ENCODE data around the gene PANX3.

PANX3 gene

DNA sequence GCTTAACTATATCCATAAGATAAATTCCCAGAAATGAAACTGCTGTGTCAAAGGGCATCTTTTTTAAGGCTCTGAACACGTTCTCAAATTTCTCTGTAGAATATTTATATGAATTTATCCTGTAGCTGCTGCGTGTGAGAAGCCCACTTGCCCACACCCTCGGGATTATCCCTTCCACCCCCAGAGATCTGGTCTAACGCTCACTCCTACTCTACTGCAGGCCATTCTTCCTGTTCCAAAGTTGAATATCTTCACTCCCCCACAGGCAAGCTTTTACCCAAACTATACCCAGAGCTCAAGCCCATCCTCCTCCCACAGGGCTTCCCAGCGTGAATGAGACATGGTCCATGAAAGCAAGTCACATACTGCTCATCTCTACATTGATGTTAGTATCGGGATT, 37.4 kb downstream of the PANX3 start:
- no peak overlapping the region for H3K4me3 ChIP-seq
- H3K27ac ChIP-seq, result no peak overlapping the region

DNA sequence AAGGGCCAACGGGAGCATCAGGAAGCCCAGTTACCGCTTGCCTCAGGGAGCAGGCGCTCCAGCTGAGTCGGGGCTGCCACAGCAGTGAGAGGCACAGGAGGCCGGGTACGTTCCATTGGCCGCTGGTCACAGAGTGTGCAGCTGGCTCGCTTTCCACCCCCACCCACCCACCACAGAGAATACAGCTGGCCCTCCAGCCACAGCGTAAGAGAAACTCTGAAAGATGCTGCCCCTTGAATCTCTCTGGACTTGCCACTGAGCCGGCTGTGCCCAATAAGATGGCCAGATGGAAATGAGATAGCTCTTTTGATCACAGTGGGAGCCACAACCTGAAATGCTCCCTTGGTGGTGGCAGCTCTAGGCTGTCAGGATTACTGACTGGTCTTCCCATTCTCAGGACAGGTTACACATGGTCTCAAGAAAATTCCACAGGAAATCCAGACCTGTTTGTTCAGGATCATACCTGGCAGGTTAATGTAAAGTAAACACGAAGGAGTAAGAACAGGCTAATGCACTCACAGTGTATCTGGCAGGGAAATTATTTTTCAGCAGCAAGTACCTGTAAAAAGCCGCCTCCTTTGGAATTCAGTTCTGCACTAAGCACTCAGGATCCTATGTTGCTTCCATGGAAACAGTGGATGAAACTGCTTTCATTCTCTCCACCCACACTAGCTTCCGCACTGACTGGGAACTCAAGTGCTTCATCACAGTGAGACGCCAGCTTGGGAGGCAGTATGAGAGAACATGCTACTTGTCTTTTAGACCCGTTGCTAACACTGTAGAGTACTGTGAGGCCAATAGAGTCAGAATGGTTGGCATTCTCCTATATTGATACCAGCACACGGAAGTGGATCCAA, 45.8 kb downstream of the PANX3 start:
- Histone ChIP-seq H3K4me3 (no peak overlapping the region), H3K27ac (no peak overlapping the region)

DNA sequence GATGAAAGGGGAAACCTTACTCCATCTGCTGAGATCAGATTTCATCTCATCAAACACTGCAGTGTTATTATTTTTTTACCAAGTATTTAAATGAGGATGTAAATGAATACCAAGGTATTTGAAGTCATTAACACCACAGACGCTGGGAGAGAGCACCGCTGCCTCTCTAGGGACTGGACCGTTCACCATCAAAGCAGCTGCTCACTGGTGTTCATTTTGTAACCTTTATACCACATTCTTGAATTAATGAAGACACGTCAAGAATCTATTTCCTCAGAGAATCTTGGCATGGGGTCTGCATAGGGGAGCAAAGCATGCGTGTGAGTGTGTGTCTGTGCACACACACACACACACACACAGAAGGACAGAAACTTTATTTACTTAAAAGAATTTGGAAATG, 46.7 kb downstream of the PANX3 start:
- no peak overlapping the region for H3K27ac ChIP-seq

DNA sequence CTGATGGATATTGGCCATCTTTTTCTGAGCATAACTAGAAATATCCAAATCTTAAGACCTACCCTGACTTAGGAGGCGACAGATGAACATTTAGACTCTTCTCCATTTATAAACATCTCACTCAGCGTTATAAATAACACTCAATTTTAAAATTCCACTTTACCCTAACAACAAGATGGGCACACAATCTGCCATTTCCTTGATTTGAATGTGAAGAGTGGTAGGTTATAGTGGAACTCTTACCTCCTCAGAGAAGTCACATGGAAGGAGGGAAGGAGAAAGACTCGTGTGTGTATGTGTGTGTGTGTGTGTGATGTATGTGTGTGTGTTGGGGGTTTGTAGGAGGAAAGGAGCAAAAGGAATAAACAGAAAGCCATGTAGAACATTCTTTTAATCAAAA, 47.3 kb downstream of the PANX3 start:
- Histone ChIP-seq H3K27ac (no peak overlapping the region), H3K4me3 (no peak overlapping the region)

More for the DNA sequence above, 46.7 kb downstream of the PANX3 start:
- H3K4me3 ChIP-seq, result no peak overlapping the region

- H3K27ac ChIP-seq, result no peak overlapping the region
- H3K4me3 ChIP-seq, result no peak overlapping the region
Measured at GRCh38 chr11:124658986-124659385, 47.8 kb downstream of the PANX3 start.

DNA sequence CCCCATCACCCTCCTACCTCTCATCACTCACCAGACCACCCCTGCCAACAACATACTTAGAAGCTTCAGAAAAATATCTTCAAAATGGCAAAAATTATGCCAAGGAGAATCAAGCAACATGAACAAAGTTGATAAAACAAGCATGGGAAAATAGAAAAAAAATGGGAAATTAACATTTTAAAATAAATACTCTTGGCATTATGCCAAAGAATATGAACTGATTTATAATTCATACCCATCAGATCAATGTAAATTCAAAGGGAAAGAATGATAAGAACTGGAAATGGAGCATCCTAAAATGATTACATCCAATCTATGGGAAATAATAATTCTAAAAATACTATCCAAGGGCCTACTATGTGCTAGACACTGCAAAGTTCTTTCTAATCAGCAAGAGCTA, 50.3 kb downstream of the PANX3 start:
- H3K4me3 ChIP-seq, result no peak overlapping the region
- no peak overlapping the region for H3K27ac ChIP-seq

DNA sequence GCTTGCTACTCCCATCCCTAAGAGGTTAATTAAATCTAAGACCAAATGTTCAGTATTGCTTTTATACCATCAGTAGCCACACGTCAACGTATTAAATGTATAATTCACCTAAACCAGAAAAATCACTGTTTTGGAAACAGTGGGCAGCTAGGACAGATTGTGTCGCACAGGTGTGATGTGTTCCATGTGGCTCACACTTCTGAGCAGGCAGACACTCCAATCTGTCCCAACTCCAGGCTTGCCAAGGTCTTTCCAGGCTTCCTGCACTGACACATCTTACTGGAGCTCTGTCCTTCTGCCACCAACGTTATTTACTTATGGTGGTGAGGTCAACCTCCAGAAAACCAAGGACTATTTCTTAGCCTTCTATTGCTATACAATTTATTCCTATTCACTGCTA, 50.9 kb downstream of the PANX3 start:
- Histone ChIP-seq H3K4me3 (no peak overlapping the region), H3K27ac (no peak overlapping the region)

- H3K27ac ChIP-seq, result no peak overlapping the region
- H3K4me3 ChIP-seq, result no peak overlapping the region
Measured at GRCh38 chr11:124663861-124664260, 52.6 kb downstream of the PANX3 start.

DNA sequence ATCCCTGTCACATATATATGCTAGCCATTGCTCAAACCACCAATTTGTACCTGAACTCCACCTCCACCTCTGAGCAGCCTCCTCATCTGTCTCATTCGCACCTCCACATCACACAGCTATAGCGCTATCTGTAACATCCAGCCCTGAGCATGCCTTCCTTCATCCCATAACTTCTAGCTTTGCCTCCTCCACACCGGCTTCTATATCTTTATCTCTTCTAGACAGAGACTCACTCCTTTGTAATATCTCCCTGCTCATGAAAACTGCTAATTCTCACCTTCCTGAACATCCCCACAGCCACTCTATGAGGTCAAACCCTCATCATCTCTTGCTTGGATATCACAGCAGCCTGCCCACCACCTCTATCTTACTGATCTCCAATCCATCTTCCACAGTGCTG, 56.4 kb downstream of the PANX3 start:
- H3K4me3 ChIP-seq, result no peak overlapping the region
- no peak overlapping the region for H3K27ac ChIP-seq

GRCh38 chr11:124669193-124669592, 58.0 kb downstream of the PANX3 start:
- H3K27ac ChIP-seq, result no peak overlapping the region
- no peak overlapping the region for H3K4me3 ChIP-seq
